ENCODE data around the gene LASP1.
A peak's percentile ranks its signal among the peaks of the same experiment; 100 is the strongest.

The LASP1 gene

DNA sequence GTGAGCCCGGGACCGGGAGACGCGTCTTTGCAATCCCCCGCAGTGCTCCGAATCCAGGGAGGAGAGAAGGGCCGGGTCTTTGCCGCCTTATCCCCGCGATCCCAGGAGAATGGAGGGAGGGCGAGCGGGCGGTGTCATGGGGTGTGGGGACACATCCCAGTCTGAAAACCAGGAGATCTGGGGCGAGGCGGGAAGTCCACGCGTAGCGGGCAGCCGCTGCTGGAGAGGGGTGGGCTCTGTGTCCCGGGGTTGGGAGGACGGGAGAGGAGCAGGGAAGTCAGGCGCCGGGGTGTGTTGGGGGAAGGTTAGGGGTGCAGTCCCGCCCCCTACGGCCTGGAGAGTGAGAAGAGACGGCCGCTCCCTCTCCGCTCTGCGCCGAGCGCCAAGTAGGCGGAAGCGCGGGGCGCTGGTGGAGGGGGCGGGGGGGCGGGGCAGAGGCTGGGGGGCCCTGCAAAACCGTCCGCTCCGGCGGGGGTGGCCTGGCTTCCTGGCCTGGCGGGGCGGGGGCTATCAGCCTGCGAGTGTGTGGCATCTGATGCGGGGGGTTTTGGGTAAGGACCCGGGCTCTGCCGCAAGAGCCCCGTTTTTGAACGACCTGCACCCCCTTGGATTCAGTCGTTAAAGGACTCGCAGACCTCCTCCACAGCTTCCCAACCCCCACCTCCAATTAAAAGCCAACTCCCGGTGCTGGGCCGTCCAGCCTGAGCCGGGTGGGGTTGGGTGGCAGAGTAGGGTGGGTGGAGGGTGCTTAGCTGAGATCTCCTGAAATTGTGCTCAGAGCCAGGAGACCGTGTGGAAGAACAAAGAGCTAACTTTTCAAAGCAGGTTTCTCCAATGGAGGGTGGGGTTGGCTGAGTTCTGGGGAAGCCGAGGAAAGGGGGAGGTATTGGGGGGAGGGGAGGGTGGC lies 654 bp downstream of the LASP1 start:
- peak; percentile 32 for DNase-seq

DNA sequence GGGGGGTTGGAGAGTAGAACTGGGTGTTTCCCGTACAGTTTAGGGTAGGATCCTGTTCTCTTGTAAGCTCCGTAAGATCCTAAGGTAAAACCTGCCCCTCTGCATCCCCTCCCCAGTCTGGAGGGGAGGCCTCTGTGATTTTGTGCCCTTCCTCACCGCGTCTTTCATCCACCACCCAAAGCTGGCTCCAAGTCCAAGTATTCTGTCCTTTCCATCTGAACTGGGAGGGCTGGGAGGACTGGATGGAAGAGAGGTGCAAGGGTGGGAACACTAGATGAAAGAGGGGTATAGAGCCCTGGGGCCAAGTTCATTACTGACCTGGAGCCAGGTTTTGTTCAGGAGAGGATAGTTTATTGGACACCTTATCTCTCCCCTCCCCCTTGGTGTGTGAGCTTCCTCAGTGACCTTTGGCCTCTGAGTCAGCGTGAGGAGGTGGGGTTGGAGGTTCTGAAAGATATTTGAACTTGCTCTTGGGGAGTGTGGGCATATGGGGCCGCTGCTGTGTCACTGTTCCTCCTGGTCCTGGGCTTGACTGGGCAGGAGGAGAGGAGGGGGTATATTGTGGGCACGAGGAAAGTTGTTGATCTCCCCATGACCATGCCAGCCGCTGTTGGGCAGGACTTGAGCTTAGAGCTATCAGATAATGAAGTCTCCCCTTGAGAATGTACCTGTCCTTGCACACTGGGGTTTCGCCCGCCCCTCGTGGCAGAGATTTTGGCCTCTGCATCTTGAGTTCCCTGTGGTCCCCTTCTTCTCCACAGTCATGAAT lies 1.6 kb downstream of the LASP1 start:
- peak; percentile 4 for DNase-seq

DNA sequence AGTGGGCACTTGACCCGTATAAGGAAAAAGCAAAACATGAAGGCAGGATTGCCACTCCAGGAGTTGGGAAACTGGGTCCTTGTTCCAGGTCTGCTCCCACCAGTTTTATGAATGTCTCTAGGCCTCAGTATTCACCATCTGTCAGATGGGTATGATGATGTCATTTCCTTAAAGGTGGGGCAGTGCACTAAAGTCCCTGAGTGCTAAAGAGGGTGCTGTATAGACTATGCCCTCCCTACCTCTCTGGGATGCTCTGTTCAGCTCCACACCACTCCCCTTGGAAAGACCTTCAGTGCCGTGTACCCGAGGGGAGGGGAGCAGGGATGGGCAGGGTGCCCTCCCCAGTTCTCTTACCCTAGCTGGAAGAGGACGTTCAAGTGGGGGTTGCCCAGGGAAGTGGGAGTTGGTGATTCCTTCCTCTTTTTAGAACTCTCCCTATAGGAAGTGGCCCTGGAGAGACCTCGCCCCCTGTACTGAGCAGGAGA lies 2.2 kb downstream of the LASP1 start:
- DNase-seq: no peak

DNA sequence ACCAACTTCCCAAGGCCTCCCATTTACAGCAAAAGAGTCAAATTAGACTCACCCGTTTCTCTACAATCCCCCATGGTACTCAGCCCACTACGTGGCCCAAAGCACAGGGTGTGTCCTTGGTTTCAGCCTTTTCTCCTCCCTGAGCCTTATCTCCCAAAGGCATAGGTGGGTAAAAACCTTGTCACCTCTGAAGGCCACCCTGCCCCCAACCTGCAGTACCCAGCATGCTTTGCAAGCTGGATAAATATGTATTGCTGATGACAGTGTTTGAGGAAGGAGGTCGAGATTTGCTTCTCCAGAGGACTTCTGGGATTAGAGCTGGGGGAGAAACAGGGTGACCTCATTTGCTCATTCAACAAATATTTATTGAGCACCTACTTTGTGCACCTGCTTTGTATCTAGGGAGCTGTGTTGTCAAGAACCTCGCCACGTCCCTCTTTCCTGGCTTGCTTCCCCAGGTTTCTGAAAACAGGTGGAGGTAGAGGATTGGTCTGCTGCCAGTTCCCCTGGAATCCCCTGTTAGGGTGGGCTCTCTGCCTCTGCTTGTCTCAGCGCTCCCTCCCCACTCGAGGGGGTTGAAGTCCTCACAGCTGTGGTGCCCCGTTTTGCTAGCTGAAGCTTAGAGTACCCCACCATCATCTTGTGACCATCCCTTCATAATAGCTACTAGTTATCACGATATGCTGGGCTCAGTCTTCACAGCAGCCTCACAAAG lies 3.0 kb downstream of the LASP1 start:
- no peak for DNase-seq

DNA sequence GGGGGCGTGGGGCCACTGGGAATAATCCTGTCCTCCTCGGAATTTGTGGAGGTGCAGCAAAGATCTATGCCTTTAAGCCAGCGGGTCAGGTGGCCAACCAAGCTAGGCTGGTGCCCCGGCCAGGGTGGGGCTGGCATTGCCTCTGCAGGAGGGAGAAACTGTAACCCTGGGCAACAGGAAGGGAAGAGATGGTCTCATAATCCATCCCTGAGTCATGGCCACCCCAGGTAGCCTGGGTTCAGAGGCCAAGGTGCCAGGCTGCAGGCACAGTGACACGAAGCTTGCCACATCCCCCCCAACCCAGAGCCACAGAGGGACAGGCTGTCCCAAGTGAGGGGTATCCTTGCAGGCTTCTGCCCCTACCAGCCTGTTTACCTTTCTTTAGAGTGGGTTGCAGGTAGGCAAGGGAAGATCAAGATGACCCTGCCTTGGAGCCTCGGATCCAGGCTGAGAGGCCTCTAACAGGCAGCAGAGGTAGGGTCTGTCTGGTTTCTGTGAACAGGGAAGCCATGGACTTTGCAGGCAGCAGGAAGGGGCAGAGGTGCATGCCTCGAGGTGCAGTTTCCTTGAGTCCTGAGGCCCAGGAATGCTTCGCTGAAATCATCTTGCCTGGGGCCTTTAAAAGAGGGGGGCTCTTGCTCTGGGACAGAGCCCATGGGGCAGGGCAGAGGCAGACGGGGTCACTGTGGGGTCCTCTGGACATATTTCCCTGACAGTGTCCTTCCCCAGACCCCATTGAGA lies 4.0 kb downstream of the LASP1 start:
- no peak for DNase-seq

DNA sequence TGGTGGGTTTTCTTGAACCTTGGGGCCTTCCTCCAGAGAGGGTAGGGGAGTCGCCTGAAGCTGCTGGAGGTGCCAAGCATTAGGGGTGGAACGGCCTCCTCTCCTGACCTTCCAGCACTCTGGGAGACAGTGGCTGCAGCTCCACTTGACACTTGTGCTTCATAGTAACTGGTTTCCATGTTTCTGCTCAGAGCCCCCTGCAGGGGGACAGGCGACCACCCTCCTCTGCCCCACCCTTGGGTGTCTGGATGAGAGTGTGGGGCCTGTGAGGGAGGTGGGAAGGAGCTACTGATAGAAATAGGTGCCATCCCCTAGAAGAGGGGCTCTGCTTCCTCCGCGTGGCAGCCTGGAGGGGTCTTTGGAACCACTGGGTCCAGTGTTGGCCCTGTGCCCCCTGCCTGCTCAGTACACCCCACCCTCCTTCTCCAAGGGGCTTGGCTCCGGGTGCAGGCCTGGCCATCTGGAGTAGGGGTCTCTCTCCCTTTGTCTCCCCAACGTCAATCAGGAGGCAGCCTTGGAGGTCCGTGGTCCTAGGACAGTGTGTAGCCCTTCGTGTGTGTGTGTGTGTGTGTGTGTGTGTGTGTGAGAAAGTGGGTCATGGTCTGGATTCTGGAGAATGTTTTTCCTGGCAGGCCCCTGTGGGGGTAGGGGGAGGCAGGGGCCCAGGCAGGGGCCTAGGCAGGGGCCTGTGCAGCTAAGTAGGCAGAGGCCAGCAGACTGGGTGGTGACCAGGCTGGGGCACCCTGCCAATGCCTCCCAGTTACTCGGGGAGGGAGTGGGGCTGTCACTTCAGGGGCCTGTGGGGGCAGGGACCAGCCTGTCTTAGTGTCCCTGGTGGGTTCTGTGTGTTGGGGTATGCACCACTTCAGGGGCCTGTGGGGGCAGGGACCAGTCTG lies 4.9 kb downstream of the LASP1 start:
- no peak for DNase-seq

DNA sequence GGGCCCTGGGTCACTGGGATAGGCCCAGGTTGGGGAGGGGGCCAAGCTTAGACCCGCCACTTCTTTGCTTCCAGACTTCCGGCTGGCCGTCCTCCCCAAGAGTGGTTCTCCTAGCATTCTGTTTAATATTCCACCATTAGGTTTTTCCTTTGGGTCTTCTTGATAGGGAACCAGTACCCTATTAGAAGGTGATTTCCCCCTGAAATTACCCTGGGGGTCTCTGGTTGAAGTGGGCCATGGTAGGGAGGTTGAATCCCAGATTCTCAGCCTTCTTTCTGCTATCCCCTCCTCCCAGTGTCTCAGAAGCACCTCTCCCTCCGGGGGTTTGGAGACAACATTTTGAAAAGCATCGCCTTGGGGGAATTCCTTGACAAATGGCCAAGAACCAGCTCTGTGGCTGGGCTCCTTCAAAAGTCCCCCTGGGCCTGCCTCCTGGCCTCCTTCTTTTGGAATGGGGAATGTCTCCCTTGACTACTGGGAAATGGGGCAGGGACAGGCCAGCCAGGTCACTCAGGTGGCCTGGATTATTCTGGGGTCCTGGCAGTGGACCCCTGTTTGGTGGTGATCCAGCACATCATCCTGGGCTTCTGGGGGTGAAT lies 5.7 kb downstream of the LASP1 start:
- DNase-seq: no peak

DNA sequence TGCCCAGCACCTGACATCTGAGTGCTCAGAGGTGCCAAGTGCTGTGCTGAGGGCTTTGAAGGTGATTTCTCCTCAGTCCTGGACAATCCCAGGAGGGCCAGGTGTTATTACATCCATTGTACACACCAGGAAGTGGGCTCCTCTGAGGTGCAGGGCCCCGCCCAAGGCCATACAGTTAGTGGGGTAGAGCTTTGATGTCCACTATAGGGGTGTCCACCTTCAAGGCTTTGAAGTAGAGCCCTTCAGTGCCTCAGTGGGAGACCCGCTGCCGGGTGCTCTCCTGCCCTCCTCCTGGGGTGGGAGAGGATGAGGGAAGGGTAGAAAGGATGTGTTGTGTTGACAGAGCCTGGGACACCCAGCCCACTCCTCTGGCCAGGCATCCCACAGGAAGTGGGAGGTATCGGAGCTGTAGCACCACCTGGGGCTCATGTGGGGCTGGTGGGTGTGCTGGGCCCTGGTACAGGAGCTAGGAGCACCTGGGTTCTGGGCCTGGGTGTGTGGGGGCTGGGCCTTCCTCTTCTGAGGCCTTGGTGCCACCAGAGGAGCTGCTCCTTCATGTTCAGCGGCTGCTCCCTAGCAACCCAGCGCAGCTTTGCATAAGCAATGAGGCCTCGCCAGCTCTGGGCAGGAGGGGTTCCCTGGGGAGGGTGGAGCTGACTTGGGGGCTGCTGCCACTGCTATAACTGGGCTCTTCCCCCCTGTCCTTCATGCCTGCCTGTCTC lies 7.4 kb downstream of the LASP1 start:
- DNase-seq: no peak

DNA sequence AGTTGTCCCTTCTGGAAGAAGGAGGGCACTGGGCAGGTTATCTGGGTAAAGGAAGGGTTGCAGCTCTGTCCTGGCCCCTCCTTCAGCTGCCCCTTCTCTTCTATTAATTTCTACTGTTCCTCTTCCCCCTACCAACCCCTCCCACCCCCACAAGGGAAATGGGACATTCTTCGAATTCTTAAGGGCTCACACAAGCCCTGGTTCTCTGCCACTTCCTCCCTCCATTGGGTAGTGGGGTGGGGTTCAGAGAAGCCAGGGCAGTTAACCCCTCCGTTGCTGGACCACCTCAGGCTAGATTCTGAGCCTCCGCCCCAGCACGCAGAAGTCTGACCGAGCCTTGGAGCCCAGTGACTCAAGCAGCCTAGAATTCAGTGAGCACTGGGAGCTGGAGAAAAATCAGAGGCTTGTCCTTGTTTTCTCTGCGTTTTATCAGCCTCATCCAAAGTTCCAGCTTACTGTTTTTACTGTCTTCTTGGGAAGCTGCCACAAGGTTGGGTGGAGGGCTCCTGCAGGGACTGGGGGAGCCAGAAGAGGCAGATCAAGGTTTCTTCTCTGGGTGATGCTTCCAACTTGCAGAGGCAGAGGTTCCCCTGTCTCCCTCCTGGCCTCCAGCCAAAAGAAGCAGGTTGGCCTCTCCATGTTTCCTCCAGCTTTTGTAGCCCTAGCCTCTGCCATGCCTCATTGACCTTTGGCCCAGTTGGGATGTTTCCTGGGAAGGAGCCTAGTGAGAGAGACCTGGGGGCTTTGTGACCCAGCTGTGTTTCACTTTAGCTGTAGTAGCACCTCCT lies 10.2 kb downstream of the LASP1 start:
- DNase-seq: no peak

DNA sequence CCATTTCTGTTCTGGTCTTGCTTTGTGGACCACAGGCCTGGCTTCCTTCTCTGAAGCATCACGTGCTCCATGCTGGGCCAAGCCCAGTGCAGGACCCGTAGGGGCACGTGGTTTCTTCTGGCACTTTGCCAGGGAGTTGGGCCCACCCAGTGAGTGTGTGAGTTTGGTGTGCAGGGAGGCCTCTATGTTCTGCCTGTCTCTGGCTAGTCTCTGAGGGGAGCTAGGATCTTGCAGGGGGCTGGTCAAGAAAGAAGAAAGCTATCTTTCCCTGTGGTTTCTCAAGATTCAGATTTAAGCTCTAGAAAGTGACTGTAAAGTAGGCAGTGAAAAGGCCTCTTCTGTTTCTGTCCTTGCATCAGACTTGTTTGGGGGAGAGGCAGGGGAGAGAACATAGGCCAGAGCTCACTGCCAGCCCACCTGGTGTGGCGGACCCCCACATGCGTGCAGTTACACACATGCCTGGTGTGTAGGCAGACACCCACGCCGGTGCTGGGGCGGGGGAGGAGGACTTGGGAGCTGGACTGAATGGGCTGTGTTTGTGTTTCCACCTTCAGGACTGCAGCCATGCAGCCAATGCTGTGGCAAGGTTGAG lies 11.8 kb downstream of the LASP1 start:
- DNase-seq: no peak

DNA sequence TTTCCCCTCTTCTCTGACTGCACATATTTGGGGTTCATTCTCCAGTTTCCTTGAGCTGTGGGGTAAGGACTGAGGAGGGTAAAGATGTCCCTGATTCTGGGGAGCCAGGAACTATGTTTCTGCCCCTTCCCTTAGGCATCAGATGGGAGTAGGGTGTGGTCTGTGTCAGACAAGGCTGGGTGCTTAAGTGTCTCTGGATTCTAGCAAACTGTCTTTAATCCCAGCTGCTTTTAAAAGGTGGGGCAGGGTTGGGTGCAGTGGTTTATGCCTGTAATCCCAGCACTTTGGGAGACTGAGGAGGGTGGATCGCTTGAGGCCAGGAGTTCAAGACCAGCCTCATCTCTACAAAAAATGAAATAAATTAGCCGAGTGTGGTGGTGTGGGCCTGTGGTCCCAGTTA lies 13.0 kb downstream of the LASP1 start:
- no peak for DNase-seq

DNA sequence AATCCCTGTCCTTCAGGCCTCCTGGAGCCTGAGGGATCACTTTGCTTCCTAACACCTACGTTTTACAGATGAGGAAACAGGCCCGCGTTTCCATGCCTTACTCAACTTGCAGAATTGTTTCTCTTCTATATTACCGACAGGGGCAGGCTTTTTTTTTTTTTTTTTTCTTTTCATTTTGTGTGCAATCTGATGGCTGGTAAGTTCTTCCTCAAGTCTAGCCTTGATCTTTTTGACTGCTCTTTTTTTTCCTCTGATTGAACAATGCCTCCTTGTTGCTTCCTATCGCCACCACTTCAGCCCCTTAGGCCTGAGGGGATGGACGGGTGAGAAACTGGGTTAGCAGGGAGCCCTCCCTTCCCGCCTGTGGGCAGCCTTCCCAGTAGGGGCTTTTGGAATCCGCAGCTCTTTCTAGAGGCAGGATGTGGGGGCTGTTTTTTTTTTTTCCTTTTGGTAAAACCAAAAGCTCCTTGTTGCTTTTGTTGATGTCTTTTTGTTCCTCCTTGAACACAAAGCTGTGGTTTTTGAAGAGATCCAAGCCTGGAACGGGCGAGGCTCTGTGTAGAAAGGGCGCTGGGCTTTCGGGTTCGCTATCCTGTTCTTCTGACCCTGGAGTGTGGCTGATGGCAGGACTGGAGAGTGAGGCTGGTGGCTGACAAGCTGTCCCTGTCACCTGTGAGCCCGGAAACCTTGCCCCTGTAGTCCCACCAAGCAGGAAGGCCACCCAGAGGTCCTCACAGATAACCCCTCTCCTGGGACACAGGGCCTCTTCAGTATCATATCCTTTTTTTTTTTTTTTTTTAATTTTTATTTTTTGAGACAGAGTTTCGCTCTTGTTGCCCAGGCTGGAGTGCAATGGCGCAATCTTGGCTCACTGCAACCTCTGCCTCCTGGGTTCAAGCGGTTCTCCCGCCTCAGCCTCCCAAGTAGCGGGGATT lies 14.0 kb downstream of the LASP1 start:
- DNase-seq: no peak

DNA sequence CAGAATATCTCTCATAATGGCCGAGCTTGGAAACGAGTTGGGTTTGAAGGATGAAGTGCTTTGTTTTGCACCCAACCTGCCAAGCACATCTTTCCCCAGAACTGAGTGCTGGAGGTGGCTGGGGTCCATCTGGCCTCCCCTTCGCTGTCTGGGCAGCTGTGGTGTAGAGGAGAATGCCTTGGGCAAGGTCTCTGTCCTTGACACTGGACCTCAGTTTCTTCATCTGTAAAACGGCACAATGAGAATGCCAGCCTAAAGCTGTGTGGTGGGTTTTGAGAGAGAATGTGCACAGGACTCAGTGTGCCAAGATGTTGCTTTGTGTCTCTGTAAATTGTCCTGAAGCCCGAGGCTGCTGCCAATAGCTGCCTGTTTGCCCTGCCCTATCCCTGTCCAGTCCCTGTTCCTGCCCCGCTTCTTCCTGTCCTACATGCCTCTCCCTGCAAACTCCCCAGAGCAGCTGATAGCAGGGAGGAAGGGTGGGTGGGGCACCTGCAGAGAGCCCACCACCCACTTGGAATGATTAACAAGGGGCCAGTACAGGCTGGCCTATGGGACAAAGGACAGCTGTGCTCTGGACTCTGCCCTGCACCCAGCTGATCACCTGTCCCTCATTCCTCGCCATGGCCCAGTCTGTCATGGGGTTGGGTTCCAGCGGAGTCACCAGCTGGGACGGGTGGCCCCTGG lies 15.3 kb downstream of the LASP1 start:
- DNase-seq: no peak

DNA sequence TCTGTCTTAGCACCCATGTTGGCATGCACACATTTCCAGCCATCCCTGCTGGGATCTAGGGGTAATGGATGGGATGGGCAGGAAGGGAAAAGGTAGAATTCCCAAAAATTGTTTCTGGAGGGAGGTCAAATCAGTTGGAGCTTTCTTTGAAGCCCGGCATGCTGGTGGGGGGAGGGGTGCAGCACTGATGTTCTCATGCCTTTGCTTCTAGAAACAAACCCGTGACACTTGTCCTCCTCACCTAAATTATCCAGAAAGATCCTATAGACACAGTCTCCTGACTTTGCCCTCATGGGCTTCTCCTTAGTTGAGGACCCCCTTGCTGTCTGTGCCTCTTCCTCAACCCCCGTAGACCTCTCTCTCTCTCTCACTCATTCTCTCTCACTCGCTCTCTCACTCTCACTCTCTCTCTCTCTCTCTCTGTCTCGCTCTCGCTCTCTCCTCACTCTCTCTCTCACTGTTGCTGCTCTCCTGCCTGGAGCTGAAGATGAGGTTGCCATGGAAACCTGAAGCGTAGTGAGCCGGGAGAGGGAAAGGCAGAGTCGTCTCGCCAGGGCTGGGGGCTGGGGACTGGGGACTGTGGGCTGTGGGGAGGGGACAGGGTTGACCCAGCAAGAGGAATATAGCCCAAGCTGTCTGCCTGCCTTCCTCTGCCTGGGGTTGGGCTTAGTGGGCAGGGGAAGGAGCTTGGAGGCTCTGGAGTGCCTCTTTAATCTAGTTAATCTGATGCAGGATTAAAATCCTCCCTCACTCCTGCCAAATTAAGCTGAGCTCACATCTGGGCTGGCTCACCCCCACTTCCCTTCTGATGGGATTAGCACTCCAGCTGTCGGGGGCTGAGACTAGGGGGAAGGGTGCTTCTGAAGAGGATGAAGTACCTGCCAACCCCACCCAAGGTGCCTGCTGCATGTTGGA lies 16.1 kb downstream of the LASP1 start:
- DNase-seq: no peak

DNA sequence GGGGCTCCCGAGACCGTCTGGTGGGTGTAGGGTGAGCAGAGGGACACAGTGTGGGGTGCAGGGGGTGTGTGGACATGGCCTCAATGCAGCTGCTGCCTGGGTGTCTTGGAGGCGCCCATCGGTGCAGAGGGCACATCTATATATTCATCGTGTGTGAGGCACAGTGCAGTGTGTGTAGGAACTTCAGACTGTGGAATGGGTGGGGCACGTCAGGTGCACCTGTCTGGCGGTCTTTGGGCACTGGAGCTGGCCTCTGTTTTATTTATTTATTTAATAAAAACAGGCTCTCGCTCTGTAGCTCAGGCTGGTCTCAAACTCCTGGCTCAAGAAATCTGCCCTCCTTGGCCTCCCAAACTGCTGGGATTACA lies 16.8 kb downstream of the LASP1 start:
- no peak for DNase-seq

DNA sequence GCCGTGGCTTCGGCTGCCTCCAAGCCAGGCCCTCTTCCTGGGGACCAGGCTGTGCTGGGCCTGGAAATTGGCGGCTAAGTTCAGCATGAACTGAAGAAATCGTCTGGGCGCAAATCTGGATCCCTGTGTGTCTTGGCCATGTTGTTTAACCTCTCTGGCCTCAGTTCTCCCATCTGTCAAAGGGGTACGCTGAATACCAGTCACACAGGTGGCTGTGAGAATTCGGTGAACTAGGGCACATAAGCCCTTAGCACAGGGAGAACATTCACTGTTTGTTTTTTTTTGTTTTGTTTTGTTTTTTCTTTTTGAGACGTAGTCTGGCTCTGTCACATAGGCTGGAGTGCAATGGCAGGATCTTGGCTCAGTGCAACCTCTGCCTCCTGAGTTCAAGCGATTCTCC lies 19.0 kb downstream of the LASP1 start:
- no peak for DNase-seq
